Activated CD8-positive, alpha-beta T cell treated with anti-CD3 and anti-CD28 coated beads for 36 hours (primary cell): ENCODE measurements around the gene SPATA9. TPM values are rescaled to one million over a fixed set of nuclear protein-coding genes. Genes with fewer than 3 reads are reported as not detected.

Experiments
- ATAC-seq: fragments of 200-7000 bp; cut with Tn5 transposase; one replicate; pipeline ENCODE4 v1.10.0; 2021; ENCODE audit warnings: mild to moderate bottlenecking, moderate library complexity
- CTCF ChIA-PET: fragments of 350-600 bp; sonication (Branson Sonifier 250); formaldehyde crosslinking; loops from one replicate; lab custom pipeline; 2021; ENCODE audit warnings: antibody characterized with exemption; lab: Charles Lee
- POLR2A ChIA-PET: fragments of 350-600 bp; sonication (Branson Sonifier 250); formaldehyde crosslinking; loops from one replicate; lab custom pipeline; 2021; ENCODE audit warnings: antibody characterized with exemption; lab: Charles Lee
- DNase-seq: peaks from one replicate; pipeline ENCODE4 v3.0.0-alpha.2; 2020
- H3K27ac Mint-ChIP-seq: one replicate; pipeline ENCODE4 v1.8.0; 2021; ENCODE audit warnings: mild to moderate bottlenecking, mixed read lengths
- H3K27me3 Mint-ChIP-seq: one replicate; pipeline ENCODE4 v1.8.0; 2021; ENCODE audit warnings: mixed read lengths
- H3K36me3 Mint-ChIP-seq: one replicate; pipeline ENCODE4 v1.8.0; 2021; ENCODE audit warnings: low read depth, mixed read lengths
- H3K4me1 Mint-ChIP-seq: one replicate; pipeline ENCODE4 v1.8.0; 2021; ENCODE audit warnings: low read depth, mixed read lengths
- H3K4me3 Mint-ChIP-seq: one replicate; pipeline ENCODE4 v1.8.0; 2021; ENCODE audit warnings: mild to moderate bottlenecking, moderate library complexity, mixed read lengths
- H3K9me3 Mint-ChIP-seq: one replicate; pipeline ENCODE4 v1.8.0; 2021; ENCODE audit warnings: mixed read lengths
- intact Hi-C: fragments of 100-400 bp; cut with micrococcal nuclease; formaldehyde crosslinking; loops from one replicate; pipeline ENCODE4 v1.10.0; 2022
- total RNA-seq, 2 experiments: library from RNA; stranded (reverse); gene quantifications; one replicate each; pipeline ENCODE4 v1.2.3, GENCODE V29; 2021
- TF ChIP-seq, protein P1 (sequence below): fragments of 200-600 bp; IDR thresholded peaks from one replicate; pipeline ENCODE4 v1.8.0; 2022; ENCODE audit warnings: antibody characterized with exemption, mild to moderate bottlenecking

SPATA9 gene
- total RNA-seq, 2 experiments from 2014 or later: not detected

DNA sequence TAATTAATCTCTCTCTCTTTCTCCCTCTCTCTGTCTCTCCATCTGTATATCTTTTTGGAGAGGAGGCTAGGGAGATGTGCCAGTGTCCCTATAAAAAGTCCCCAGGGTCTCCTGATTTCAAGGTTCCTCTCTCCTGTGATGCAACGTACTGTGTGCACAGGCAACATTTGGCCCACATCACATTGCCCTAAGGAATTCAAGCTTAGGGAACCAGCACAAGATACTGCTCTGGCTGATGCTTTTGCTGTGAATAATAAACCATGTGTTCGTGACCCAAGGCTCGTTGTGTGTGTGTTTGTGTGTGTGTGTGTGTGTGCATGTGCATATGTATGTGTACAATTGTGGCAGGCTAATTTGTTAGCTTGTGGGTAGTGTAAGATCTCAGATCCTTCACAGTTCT lies 9.7 kb downstream of the SPATA9 start:
- ChIA-PET POLR2A (no interaction called here), CTCF (interaction anchor here (0.7 to 2.9 kb wide), 3 partner anchors 9 to 108 kb away, joined by 3 to 21 read pairs (median 4); no protein-coding TSS in a partner anchor)
- no peaks in the 10 kb centered on the region for H3K36me3 Mint-ChIP-seq
- DNase-seq (no peak), ATAC-seq (no peak)
- H3K4me1 Mint-ChIP-seq: no peaks in the 10 kb centered on the region
- peaks cover 2% of the 10 kb centered on the region for H3K27me3 Mint-ChIP-seq
- intact Hi-C loops: no loop called here
- TF ChIP-seq, protein P1, sequence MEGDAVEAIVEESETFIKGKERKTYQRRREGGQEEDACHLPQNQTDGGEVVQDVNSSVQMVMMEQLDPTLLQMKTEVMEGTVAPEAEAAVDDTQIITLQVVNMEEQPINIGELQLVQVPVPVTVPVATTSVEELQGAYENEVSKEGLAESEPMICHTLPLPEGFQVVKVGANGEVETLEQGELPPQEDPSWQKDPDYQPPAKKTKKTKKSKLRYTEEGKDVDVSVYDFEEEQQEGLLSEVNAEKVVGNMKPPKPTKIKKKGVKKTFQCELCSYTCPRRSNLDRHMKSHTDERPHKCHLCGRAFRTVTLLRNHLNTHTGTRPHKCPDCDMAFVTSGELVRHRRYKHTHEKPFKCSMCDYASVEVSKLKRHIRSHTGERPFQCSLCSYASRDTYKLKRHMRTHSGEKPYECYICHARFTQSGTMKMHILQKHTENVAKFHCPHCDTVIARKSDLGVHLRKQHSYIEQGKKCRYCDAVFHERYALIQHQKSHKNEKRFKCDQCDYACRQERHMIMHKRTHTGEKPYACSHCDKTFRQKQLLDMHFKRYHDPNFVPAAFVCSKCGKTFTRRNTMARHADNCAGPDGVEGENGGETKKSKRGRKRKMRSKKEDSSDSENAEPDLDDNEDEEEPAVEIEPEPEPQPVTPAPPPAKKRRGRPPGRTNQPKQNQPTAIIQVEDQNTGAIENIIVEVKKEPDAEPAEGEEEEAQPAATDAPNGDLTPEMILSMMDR: no peak
- H3K27ac Mint-ChIP-seq: no peak overlapping the region
- H3K9me3 Mint-ChIP-seq: no peaks in the 10 kb centered on the region
- H3K4me3 Mint-ChIP-seq: no peak overlapping the region

DNA sequence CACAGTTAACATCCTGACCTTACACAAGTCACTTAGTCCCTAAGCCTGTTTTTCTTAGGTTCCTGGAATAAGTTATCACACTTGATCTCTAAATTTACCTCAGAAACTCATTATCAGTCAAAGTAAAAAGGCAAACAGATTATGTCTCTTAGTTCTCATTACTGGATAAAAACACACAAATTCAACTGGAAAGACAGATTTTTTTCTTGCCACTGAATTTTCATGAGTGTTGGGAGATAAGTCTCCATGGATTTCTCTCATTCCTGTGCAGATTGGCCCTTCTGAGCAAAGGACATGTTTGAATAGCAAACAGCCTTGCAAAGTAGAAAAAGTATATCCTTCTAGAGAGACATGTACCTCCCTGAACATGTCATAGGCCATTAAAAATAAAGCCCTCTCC lies 10.2 kb downstream of the SPATA9 start:
- DNase-seq: no peak
- Mint-ChIP-seq H3K4me1 (no peaks in the 10 kb centered on the region), H3K4me3 (no peak overlapping the region), H3K9me3 (no peaks in the 10 kb centered on the region), H3K27me3 (peaks cover 2% of the 10 kb centered on the region), H3K36me3 (no peaks in the 10 kb centered on the region), H3K27ac (no peak overlapping the region)
- TF ChIP-seq, protein P1: no peak
- no peak for ATAC-seq
- intact Hi-C loops: no loop called here
- CTCF ChIA-PET: interaction anchor here (5.6 kb wide), 1 partner anchor 109 kb away, joined by 23 read pairs; no protein-coding TSS in a partner anchor
- POLR2A ChIA-PET: no interaction called here

DNA sequence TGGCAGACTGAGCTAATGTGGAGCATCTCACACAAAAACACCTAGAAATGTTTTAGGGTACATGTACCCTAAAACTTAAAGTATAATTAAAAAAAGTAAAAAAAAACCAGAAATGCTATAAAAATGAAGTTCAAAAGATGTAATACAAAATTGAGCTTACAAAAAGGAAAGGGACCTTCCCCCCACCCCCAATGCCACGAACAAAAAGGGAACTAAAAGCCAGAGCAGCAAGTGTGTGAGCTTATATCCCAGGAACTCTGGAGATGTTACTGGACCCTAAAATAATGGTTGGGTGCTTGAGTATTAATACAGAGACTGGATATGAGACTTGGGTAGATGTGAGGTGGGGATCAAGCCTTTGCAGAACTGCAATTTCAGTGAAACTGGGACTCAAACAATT lies 11.0 kb downstream of the SPATA9 start:
- CTCF ChIA-PET: interaction anchor here (0.7 to 5.6 kb wide), 4 partner anchors 8 to 163 kb away, joined by 3 to 23 read pairs (median 3); no protein-coding TSS in a partner anchor

DNA sequence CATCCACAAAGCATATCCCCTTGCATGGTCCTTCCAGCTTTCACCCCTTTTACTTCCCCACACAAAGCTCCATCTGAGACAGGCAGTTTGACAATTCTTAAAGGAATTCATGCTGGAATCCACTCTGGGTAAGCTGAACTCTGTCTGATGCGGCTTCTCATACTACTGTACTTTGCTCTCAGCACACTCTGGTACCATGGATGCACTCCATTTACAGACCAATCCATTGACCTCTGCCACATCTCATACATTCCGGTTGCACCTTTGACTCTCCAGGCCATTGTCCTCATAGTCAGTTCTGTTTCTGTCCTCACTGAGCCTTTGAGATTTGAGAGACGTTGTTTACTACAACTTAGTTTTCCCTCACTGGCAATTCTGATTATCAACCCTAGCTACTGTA lies 12.2 kb downstream of the SPATA9 start:
- H3K36me3 Mint-ChIP-seq: no peaks in the 10 kb centered on the region
- DNase-seq (no peak), ATAC-seq (no peak)
- H3K4me1 Mint-ChIP-seq: no peaks in the 10 kb centered on the region
- H3K4me3 Mint-ChIP-seq: no peak overlapping the region
- no peak overlapping the region for H3K27ac Mint-ChIP-seq
- intact Hi-C loops: no loop called here
- TF ChIP-seq, protein P1: no peak
- CTCF ChIA-PET: interaction anchor here (0.9 to 5.6 kb wide), 2 partner anchors 111 to 138 kb away, joined by 3 to 23 read pairs; no protein-coding TSS in a partner anchor
- H3K9me3 Mint-ChIP-seq: no peaks in the 10 kb centered on the region
- POLR2A ChIA-PET: interaction anchor here (0.8 kb wide), 1 partner anchor 9 kb away, joined by 4 read pairs; no protein-coding TSS in a partner anchor
- peaks cover 2% of the 10 kb centered on the region for H3K27me3 Mint-ChIP-seq

More for the DNA sequence above, 11.0 kb downstream of the SPATA9 start:
- ATAC-seq (no peak), DNase-seq (no peak)
- intact Hi-C loops: no loop called here
- Mint-ChIP-seq H3K4me1 (no peaks in the 10 kb centered on the region), H3K9me3 (no peaks in the 10 kb centered on the region), H3K27ac (no peak overlapping the region), H3K27me3 (peaks cover 2% of the 10 kb centered on the region), H3K4me3 (no peak overlapping the region), H3K36me3 (no peaks in the 10 kb centered on the region)
- POLR2A ChIA-PET: no interaction called here
- TF ChIP-seq, protein P1: no peak

DNA sequence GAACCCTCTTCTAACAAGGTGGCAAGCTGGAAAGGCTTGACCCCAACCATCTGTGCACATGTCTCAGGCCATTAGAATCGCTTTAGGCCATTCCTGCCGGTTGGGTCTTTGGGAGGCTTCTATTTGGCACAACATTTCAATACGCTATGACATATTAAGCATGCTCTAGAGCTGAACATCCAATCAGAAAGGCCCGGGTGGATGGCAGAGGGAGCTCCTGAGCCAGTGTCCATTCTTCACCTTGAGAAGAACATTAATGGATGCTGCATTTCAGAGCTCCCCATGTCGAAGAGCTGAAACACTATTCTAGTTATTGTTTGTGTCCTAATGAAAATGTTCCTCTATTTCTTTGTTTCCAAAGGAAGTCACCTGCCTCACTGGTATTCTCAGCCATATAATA lies 12.8 kb downstream of the SPATA9 start:
- ATAC-seq: no peak
- no peaks in the 10 kb centered on the region for H3K36me3 Mint-ChIP-seq
- ChIA-PET POLR2A (interaction anchor here (0.8 kb wide), 1 partner anchor 10 kb away, joined by 4 read pairs; no protein-coding TSS in a partner anchor), CTCF (interaction anchor here (5.6 kb wide), 1 partner anchor 111 kb away, joined by 23 read pairs; no protein-coding TSS in a partner anchor)
- no peak overlapping the region for H3K27ac Mint-ChIP-seq
- H3K4me1 Mint-ChIP-seq: no peaks in the 10 kb centered on the region
- intact Hi-C loops: no loop called here
- no peak overlapping the region for H3K4me3 Mint-ChIP-seq
- H3K27me3 Mint-ChIP-seq: peaks cover 2% of the 10 kb centered on the region
- DNase-seq: no peak
- no peaks in the 10 kb centered on the region for H3K9me3 Mint-ChIP-seq
- TF ChIP-seq, protein P1: no peak
